GM18861 (cell line): ENCODE results near the gene LEUTX.
"Not testable (repeated sequence)": the region's sequence is repeated elsewhere in the genome, so short reads cannot be mapped to it uniquely, and the experiment has no call there.

Experiments
- ATAC-seq: cut with Tn5 transposase; IDR thresholded peaks from one replicate; pipeline ENCODE4 v1.9.1; 2021; ENCODE audit not compliant: unreplicated experiment

The LEUTX gene

GRCh38 chr19:39768786-39769185, 9.9 kb upstream of the LEUTX start:
- no peak for ATAC-seq

DNA sequence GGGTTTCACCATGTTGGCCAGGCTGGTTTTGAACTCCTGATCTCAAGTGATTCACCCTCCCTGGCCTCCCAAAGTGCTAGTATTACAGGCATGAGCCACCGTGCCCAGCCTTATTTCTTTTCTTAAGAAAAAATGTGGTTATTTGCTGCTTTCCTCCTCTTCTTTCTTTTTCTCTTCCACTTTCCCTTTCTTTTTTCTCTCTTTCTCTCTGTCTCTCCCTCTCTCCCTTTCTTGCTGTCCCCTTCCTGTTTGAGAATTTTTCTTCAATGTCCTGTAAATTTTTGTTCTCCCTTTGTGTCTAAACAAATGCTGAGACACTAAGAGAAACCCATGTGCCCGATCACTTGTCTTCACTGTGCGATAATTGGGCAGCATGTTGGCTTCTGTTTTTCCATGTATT, 2.2 kb downstream of the LEUTX start:
- ATAC-seq: no peak

DNA sequence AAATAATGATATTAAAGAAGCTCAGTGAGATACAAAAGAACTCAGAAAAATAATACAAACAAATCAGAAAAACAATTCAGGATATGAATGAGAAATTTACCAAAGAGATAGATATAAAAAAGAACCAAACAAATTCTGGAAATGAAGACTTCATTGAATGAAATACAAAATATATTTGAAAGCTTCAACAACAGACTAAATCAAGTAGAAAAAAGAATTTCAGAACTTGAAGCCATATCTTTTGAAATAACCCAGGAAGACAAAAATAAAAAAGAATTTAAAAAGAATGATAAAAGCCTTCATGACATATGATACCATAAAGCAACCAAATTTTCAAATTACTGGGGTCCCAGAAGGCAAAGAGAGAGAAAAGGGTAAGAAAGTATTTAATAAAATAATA, 9.6 kb downstream of the LEUTX start:
- no peak for ATAC-seq

DNA sequence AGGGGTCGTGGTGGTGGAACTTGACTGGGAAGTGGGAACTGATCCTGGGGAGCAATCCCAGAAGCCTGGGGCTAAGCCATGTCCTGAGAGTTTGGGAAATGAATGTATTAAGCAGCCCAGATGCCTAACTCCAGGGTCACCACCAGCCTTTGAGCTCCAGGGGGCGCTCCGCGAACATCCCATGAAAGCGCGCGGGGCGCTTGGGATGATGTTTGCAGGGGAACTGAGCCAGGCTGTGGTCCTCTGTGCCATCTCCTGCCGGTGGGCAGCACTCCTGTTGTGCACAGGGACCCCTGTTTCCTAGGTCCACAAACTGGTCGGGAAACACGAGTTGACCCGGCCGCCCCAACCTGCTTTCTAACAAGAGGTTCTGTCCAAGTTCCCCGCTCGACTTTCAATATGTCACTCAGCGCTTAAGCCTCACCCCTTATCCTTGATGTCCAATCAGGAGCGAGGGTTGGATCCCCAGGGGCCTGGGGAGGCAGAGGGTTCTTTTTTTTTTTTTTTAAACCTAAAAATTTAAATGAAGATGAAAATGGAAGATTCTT, 14.4 kb downstream of the LEUTX start:
- no peak for ATAC-seq

DNA sequence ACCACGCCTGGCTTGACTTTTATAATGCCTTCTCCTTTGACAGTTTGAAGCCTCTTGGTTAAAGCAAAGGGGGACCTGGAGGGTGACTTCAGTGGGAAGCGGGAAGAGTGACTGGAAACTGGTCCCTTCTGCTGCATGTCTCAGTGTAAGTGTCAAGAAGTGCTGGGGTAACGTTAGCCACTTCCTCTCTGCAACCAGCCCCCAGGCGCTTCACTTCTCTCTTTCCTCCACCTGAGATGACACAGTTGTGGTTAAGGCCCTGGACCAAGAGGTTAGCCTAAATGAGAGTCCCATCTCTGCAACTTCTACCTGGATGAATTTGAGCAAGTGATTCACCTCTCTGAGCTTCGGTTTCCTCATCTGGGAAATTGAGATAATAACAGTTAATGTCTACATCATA, 16.3 kb downstream of the LEUTX start:
- no peak for ATAC-seq

- no peak for ATAC-seq
Observed at GRCh38 chr19:39796000-39796498, 17.4 kb downstream of the LEUTX start.

GRCh38 chr19:39797083-39797482, 18.4 kb downstream of the LEUTX start:
- ATAC-seq: no peak

DNA sequence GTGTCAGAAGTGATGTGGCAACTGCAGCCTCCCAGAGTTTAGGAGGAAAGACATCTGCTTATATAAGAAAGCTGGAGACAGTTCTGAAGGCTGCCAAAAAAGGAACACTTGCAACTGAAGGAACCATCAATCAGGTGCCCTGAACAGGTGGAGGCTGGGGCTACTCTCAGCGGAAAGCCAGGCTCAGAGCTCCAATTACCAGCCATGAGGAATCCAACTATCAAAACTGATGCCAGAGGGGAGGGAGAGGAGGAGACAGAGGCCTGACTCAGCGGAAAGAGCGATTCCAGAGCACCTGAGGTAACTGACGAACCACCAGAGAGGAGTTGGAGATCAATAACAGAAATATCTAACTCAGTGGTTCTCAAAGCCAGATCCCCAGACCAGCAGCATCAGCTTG, 24.3 kb downstream of the LEUTX start:
- no peak for ATAC-seq

DNA sequence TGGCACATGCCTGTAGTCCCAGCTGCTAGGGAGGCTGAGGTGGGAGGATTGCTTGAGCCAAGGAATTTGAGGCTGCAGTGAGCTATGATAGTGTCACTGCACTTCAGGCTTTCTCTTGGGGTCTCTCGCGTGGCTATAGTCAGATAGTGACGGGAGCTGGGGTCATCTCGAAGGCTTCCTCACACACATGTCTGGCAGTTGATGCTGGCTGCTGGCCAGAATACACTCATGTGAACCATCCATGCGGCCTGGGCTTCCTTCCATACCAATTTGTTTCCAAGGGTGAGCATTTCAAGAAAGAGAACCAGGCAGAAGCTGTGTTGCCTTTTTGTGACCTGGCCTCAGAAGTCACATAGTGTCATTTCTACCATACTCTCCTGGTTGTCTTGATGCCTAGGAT, 26.4 kb downstream of the LEUTX start:
- ATAC-seq: no peak

DNA sequence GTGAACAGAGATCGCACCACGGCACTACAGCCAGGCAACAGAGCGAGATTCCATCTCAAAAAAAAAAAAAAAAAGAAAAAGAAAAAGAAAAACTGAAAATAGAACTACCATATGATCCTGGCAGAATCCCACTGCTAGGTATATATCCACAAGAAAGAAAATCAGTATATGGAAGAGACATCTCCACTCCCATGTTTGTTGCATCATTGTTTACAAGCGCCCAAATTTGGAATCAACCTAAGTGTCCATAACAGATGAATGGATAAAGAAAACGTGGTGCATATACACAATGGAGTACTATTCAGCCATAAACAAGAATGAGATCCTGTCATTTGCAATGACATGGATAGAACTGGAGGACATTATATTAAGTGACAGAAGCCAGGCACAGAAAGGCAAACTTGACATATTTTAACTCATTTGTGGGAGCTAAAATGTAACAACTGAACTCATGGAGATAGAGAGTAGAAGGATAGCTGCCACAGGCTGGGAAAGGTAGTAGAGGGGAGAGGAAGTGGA, 29.3 kb downstream of the LEUTX start:
- ATAC-seq: no peak

- not testable (repeated sequence) for ATAC-seq
Observed at GRCh38 chr19:39808688-39809087, 30.0 kb downstream of the LEUTX start.

- no peak for ATAC-seq
Observed at GRCh38 chr19:39809368-39809767, 30.7 kb downstream of the LEUTX start.

- no peak for ATAC-seq
Observed at GRCh38 chr19:39810424-39810823, 31.8 kb downstream of the LEUTX start.

DNA sequence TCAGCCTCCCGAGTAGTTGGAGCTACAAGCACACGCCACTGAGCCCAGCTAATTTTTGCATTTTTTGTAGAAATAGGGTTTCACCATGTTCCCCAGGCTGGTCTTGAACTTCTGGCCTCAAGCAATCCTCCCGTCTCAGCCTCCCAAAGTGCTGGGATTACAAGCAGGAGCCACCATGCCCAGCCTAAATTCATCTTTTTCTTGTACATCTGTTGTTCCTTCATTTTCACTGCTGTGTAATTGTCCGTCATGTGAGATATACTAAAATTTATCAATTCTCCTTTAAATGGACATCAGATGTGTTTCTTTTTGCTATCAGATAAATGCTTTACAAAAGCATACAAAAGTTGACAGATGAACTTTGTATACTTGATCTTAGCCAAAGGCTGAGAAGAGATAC, 32.4 kb downstream of the LEUTX start:
- ATAC-seq: no peak

- no peak for ATAC-seq
Observed at GRCh38 chr19:39813264-39813993, 34.8 kb downstream of the LEUTX start.

- not testable (repeated sequence) for ATAC-seq
Observed at GRCh38 chr19:39814111-39814510, 35.5 kb downstream of the LEUTX start.

- no peak for ATAC-seq
Observed at GRCh38 chr19:39814595-39814994, 35.9 kb downstream of the LEUTX start.

DNA sequence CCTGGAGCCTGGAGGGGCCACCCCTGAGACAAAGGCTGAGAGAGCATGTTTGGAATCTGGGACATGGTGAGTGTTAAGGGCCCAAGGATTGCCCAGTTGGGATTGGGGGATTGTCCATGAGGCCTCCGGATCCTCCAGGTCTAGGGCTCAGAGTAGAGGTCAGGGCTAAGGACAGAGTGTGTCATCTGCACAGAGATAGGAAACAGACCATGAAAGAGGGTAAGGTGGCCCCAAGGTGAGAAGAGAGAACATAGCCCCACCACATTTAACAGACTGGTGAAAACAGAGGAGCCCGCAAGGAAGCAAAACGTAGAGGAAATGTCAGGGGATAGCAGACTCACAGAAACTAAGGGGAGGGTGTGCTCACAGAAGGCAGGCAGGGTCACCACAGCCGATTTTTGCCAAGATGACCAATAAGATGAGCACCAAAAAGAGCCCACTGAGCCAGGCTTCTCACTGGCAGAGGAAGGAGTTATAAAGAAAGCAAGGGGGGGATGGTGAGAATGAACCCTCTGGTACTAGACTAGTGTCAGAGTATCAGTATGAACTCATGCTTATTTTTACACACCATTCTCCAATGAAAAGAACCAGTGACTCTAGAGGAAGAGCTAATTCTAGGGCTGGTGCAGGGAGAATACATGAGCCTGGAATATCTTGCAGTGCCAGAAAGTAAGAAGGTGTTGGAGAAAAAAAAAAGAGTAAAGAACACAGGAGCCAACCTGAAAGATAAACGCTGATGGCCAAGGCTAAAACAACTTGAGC, 37.8 kb downstream of the LEUTX start:
- no peak for ATAC-seq

DNA sequence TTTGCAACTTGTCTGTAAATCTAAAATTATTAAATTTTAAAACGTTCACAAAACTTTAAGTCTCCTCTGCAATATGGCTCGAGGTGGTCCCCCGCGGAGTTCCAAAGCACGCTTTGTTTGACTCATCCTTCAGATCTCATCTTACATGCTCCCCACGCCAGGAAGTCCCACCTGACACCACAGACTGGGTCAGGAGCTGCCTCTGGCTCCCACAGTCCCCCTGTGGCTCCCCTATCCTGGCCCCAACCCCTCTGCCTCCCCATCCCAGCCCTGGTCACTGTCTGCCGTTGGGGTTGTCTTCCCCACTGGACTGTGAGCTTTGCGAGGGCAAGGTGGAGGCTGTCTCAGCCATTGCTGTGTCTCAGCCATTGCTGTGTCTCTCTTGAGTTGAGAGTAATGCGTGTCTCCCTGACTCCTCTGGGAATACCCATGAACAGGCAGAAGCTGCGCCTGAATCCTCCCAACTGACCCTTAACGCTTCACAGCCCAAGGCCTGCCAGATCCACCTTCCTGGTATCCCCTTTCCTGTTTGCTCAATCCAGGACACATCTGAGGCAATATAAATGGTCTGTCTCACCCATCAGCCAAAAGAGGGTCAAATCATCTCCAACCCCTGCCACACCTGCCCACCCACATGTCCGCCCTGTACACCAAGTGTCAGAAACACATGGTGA, 39.4 kb downstream of the LEUTX start:
- no peak for ATAC-seq

- ATAC-seq: no peak
Observed at GRCh38 chr19:39818626-39819097, 40.0 kb downstream of the LEUTX start.

GRCh38 chr19:39819786-39820185, 41.1 kb downstream of the LEUTX start:
- ATAC-seq: no peak
